Esophagus squamous epithelium (tissue), 5 donors: ENCODE measurements around the gene PGBD5. TPM values are rescaled to one million over a fixed set of nuclear protein-coding genes. Genes with fewer than 3 reads are reported as not detected.

ENCODE experiments used
- DNase-seq: peaks from one replicate; lab custom pipeline; 2025; lab: John Stamatoyannopoulos, UW
- H3K27ac ChIP-seq, 4 donors: fragments of 200-600 bp; sonication (generic); one replicate each; pipeline ENCODE4 v1.5.1; 2016 to 2019; ENCODE audit warnings: mild to moderate bottlenecking in 1 of 4
- H3K27me3 ChIP-seq, 4 donors: fragments of 200-600 bp; sonication (generic); 1 replicate in 3 of 4; 2 replicates in 1 of 4; pipeline versions ENCODE4 v1.5.1 to v1.6.0; 2017 to 2021; ENCODE audit warnings: antibody characterized with exemption in 1 of 4
- H3K36me3 ChIP-seq, 3 donors: fragments of 200-600 bp; sonication (generic); one replicate each; pipeline ENCODE4 v1.5.1; 2016 to 2019
- H3K4me1 ChIP-seq, 3 donors: fragments of 200-600 bp; sonication (generic); one replicate each; pipeline ENCODE4 v1.5.1; 2017 to 2019
- H3K4me3 ChIP-seq, 4 donors: fragments of 200-600 bp; sonication (generic); 1 replicate in 3 of 4; 2 replicates in 1 of 4; pipeline ENCODE4 v1.5.1; 2016 to 2019; ENCODE audit warnings: mild to moderate bottlenecking in 2 of 4, moderate library complexity in 1 of 4
- H3K9me3 ChIP-seq, 3 donors: fragments of 200-600 bp; sonication (generic); one replicate each; pipeline ENCODE4 v1.5.1; 2016 to 2019
- POLR2A ChIP-seq, 4 donors: fragments of 450-650 bp; IDR thresholded peaks; one replicate each; pipeline ENCODE4 v1.6.1; 2017; ENCODE audit warnings: antibody characterized with exemption in 4 of 4, mild to moderate bottlenecking in 4 of 4, moderate library complexity in 3 of 4
- WGBS, 2 donors: methylation state at CpG; one replicate each; pipeline ENCODE4 v1.1.5; 2018; 5-methylcytosine and 5-hydroxymethylcytosine counted together
- intact Hi-C: fragments of 100-400 bp; cut with DNase I; formaldehyde crosslinking; loops from one replicate; pipeline ENCODE4 v1.15.0; 2022
- total RNA-seq, 4 donors: library from RNA; depleted of rRNA; stranded (reverse); fragments of >200 nt; gene quantifications; one replicate each; pipeline ENCODE4 v1.1.0, GENCODE V29; 2016
- TF ChIP-seq, protein P1 (sequence below), 6 experiments: fragments of 450-650 bp in 4 of 6; fragments of 200-600 bp in 2 of 6; sonication (generic) in 2 of 6; IDR thresholded peaks; one replicate each; pipeline ENCODE4 v1.5.1; 2016 to 2019; ENCODE audit warnings: antibody characterized with exemption in 6 of 6, mild to moderate bottlenecking in 4 of 6, moderate library complexity in 4 of 6
- donor health status: DM: yes; HTN: yes; CAD: no.

Gene PGBD5
- total RNA-seq, 4 donors from 2014 or later = under 0.01 to 6.1 (median 3.0) TPM

DNA sequence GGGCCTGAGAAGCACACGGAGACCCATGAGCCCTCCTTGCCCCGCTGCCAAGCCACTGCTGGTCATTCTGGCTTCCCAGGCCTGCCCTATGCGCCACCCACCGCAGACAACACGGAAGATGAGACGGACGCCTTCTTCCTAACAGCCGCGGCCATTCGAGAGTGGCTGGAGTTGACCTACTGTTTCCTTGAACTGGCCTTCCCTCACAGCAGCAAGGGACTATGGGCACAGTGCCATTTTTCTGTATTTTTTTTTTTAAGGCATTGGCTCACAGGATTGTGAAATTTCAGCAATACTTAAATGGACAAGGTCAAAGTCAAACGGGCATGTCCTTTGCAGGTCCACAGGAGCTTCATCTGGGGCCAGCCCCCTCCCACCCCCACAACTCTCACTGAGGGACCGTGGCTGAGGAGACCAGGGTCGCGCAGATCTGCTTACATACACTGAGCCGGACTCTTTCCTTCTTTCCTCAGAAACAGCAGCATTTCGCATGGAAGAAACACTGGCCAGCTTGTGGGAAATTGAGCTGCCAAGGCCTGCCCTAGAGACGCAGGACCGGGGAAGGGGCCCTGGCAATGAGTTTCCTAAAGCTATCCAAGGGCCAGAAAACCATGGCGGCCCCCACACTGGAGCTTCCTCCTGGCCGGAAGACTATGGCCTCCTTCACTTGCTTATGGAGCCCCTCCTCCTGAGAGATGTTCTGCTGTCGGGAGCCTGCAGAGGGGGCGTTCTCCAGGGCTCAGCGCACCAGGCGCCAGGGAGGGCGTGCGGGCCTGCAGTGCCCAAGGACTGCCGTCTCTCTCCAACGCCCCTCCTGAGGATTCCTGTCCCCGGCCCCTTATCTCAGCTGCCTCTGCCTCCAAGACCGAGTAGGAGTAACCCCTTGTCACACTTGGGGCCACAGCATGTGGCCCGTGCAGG lies 98.9 kb downstream of the PGBD5 start:
- no peak for DNase-seq
- H3K9me3 ChIP-seq = no peaks in the 10 kb centered on the region
- no peaks in the 10 kb centered on the region for H3K4me1 ChIP-seq
- H3K36me3 ChIP-seq = no peaks in the 10 kb centered on the region
- intact Hi-C loops = no loop called here
- WGBS, 2 donors = 82% methylated on average over 14 to 22 of the region's 31 CpGs
- no peak overlapping the region for H3K27ac ChIP-seq
- no peaks in the 10 kb centered on the region for H3K27me3 ChIP-seq
- no peak for TF ChIP-seq POLR2A (IDR thresholded peaks at IDR 0.05)
- TF ChIP-seq, protein P1, sequence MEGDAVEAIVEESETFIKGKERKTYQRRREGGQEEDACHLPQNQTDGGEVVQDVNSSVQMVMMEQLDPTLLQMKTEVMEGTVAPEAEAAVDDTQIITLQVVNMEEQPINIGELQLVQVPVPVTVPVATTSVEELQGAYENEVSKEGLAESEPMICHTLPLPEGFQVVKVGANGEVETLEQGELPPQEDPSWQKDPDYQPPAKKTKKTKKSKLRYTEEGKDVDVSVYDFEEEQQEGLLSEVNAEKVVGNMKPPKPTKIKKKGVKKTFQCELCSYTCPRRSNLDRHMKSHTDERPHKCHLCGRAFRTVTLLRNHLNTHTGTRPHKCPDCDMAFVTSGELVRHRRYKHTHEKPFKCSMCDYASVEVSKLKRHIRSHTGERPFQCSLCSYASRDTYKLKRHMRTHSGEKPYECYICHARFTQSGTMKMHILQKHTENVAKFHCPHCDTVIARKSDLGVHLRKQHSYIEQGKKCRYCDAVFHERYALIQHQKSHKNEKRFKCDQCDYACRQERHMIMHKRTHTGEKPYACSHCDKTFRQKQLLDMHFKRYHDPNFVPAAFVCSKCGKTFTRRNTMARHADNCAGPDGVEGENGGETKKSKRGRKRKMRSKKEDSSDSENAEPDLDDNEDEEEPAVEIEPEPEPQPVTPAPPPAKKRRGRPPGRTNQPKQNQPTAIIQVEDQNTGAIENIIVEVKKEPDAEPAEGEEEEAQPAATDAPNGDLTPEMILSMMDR (IDR thresholded peaks at IDR 0.05) = no peak
- H3K4me3 ChIP-seq = no peak overlapping the region

DNA sequence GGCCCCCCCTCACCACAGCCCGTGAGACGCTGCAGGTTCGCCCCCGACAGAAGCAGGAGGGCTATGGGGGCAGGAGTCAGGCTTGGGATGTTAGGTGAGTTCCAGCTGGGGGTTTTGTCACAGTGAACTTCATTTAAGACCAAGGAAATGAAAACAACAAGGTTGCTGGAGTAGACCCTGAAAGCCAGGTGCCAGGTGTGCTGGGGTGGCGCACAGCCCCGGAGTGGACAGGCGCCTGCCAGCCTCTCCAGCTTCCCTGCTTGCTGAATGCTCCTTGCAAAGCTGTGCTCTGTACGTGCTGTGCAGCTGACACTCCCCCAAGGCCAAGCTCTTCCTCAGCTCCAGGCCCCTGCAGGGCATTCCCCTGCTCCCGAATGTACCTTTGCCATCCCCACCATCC lies 102.4 kb downstream of the PGBD5 start:
- H3K4me1 ChIP-seq = no peaks in the 10 kb centered on the region
- TF ChIP-seq POLR2A (IDR thresholded peaks at IDR 0.05) = no peak
- TF ChIP-seq, protein P1 (IDR thresholded peaks at IDR 0.05) = no peak
- no peak overlapping the region for H3K4me3 ChIP-seq
- H3K9me3 ChIP-seq = no peaks in the 10 kb centered on the region
- intact Hi-C loops = no loop called here
- no peaks in the 10 kb centered on the region for H3K36me3 ChIP-seq
- no peak for DNase-seq
- WGBS, 2 donors = 89 to 100% methylated on average over 4 to 9 of the region's 9 CpGs
- peaks cover 0 to under 1% (median 0%) of the 10 kb centered on the region in 4 donors for H3K27me3 ChIP-seq
- no peak overlapping the region for H3K27ac ChIP-seq

DNA sequence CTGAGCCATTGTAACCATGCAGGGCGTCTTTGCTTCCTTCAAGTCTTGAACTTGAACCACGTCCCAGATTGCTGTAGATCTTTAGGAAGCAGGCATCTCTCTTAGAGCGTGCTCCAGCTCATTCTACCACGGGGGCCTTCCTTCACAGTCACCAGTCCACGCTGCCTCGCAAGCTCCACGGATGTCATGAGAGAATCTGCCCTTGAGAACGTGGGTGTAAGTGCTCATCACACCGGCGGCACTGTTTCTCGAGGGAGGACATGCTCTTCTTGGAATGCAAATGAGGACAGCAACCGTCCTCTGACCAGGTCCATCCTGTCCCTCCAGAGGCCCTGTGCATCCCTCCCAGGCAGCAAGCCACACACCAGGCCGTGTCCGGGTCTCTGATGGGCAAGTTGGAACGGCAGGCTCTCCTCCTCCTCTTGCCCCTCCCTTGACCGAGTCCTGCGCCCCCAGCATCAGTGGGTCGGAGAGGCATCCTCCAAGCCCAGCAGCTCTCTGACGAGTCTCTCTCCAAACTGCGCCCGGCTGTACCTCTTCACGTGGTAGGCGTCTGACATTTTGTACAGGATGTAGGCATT lies 103.1 kb downstream of the PGBD5 start:
- Histone ChIP-seq H3K9me3 (no peaks in the 10 kb centered on the region), H3K4me3 (no peak overlapping the region), H3K27me3 (peaks cover 0 to 6% (median 0%) of the 10 kb centered on the region in 4 donors), H3K4me1 (no peaks in the 10 kb centered on the region), H3K36me3 (no peaks in the 10 kb centered on the region), H3K27ac (no peak overlapping the region)
- WGBS, 2 donors = 86 to 90% methylated on average over 11 to 21 of the region's 23 CpGs
- TF ChIP-seq, protein P1 (IDR thresholded peaks at IDR 0.05) = no peak
- TF ChIP-seq POLR2A (IDR thresholded peaks at IDR 0.05) = no peak
- no peak for DNase-seq
- intact Hi-C loops = no loop called here

DNA sequence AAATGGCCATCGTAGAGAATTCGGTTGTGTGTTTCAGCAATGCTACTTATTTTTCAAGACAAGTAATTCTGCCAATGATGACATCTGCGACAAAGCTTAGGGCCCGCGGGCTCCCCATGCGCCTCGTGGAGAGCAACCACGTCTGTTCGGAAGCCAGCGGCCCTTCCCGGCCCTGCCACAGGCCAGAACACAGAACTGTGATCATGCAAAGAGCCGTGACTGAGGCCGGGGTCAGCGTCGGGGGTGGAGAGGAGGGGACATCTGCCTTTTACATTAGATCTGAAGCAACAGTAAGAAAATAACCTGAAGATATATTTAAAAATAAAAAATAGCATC lies 103.7 kb downstream of the PGBD5 start:
- Histone ChIP-seq H3K36me3 (no peaks in the 10 kb centered on the region), H3K27me3 (peaks cover 0 to 8% (median 0%) of the 10 kb centered on the region in 4 donors), H3K27ac (no peak overlapping the region), H3K4me3 (no peak overlapping the region), H3K9me3 (no peaks in the 10 kb centered on the region), H3K4me1 (no peaks in the 10 kb centered on the region)
- no peak for DNase-seq
- 87 to 89% methylated on average over 11 to 15 of the region's 15 CpGs for WGBS, 2 donors
- TF ChIP-seq, protein P1 (IDR thresholded peaks at IDR 0.05) = no peak
- TF ChIP-seq POLR2A (IDR thresholded peaks at IDR 0.05) = no peak
- intact Hi-C loops = no loop called here
